ENCODE measurements around the gene MYZAP. TPM values are rescaled to one million over a fixed set of nuclear protein-coding genes. Genes with fewer than 3 reads are reported as not detected.

Gene MYZAP
- total RNA-seq, 1 donor from 2014 or later, result not detected

DNA sequence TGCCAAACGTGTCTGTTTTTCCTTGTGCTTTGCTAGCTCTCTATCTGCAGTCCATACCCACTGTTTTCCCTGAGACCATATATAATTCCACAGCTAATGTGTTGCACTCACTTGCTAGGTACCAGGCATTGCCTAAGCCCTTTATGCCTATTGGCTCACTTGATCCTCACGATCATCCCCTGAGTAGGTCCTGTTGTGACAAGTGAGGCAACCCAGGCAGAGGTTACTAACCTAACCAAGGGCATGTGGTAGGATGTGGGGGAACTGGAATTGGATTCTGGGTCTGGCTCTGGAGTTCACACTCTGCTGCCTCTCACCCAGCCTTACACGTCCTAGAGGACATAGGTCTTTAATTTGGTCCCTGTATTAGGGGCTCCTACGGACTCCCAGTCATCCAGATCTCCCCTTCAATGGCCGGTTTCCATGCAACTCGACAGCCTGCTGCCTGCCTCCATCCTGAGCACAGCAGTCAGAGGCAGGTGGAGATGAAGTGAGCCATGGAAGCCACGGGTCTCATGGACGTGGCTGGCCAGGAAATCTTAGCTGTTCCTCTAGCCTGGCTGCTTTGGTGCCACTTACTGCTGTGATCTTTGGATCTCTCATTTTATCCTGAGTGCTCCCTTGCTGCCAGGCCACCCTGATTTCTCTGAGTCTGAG, 38.9 kb upstream of the MYZAP start:
- peaks cover 2% of the 10 kb centered on the region for H3K9me3 Mint-ChIP-seq
- Histone ChIP-seq H3K4me1 (peaks cover 28% of the 10 kb centered on the region), H4K20me1 (ENCODE audit: low read depth) (no peaks in the 10 kb centered on the region), H3K27ac (no peak overlapping the region), H3K9me3 (ENCODE audit: low read depth) (no peaks in the 10 kb centered on the region), H3F3A (ENCODE audit: low read depth) (peaks cover 19% of the 10 kb centered on the region), H2AFZ (replicated peaks) (no peak overlapping the region), H3K79me2 (ENCODE audit: low read depth) (no peaks in the 10 kb centered on the region), H3K27me3 (no peaks in the 10 kb centered on the region), H3K9ac (no peak overlapping the region), H3K4me2 (no peak overlapping the region), H3K36me3 (no peaks in the 10 kb centered on the region), H3K4me3 (no peak overlapping the region)
- H3K4me3 Mint-ChIP-seq, result no peak overlapping the region
- H3K27me3 Mint-ChIP-seq (ENCODE audit: insufficient read depth, low read depth), result peaks cover 2% of the 10 kb centered on the region
- H3K36me3 Mint-ChIP-seq, result no peaks in the 10 kb centered on the region
- H3K27ac Mint-ChIP-seq, result peak overlapping the region; percentile 51
- no peak for TF ChIP-seq EZH2phosphoT487 (IDR thresholded peaks at IDR 0.05)
- TF ChIP-seq EZH2 (IDR thresholded peaks at IDR 0.05), result no peak
- TF ChIP-seq, protein P1, sequence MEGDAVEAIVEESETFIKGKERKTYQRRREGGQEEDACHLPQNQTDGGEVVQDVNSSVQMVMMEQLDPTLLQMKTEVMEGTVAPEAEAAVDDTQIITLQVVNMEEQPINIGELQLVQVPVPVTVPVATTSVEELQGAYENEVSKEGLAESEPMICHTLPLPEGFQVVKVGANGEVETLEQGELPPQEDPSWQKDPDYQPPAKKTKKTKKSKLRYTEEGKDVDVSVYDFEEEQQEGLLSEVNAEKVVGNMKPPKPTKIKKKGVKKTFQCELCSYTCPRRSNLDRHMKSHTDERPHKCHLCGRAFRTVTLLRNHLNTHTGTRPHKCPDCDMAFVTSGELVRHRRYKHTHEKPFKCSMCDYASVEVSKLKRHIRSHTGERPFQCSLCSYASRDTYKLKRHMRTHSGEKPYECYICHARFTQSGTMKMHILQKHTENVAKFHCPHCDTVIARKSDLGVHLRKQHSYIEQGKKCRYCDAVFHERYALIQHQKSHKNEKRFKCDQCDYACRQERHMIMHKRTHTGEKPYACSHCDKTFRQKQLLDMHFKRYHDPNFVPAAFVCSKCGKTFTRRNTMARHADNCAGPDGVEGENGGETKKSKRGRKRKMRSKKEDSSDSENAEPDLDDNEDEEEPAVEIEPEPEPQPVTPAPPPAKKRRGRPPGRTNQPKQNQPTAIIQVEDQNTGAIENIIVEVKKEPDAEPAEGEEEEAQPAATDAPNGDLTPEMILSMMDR (IDR thresholded peaks at IDR 0.05), result no peak
- DNase-seq (ENCODE audit: low spot score), result no peak
- peaks cover 44% of the 10 kb centered on the region for H3K4me1 Mint-ChIP-seq

DNA sequence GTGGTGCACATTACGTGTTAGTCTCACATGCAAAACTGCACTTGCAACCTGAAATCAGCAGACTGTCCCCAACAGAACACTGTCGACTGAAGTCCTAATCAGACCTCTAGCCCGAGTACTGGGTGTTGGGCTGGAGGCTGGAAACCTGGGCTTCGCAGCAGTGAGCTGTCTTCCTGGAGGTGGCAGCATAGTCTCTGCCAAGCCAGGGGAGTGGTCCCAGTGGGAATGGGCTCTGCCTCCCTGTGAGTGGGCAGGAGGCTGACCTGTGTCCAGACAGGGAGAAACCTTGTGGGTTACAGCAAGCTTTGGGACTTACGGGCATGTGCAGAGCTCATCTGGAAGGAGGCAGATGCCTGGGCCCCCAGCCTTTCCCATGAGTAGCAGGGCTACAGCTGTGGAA, 38.2 kb upstream of the MYZAP start:
- DNase-seq (ENCODE audit: low spot score), result peak; percentile 13
- no peak overlapping the region for H3K27ac ChIP-seq
- no peak overlapping the region for H3K4me3 Mint-ChIP-seq

DNA sequence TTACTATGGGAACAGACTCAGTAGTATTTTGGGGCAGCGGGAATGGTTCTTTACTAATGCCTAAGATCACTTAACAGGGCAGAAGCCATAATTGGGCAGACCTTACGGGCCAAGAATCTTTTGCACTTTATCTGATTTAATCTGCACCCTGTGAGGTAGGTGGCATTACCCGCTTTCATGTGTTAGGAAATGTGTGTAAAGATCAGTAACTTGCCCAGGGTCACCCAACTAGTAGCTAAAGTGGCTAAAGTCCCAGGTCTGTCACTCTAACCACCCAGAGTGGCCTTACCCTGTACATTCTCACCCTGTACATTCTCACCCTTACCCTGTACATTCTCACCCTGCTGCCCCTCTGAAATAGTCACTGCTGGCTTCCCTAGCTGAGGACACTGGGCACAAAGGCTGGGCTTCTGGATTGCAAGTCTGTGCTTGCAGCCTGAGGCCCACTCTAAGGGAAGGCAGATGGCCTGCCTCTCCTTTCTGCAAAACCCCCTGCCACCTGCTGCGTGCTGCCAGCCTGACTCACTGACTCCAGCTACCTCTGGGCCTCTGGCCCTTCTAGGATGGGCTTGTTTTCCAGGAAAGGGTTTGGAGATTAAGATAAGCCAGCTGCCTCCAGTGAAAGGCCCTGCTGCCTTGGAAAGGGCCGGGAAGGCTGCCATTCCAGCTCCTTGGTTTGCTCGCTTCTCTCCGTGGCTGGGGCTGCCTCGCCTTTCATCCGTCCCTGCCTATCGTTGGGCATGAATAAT, 37.5 kb upstream of the MYZAP start:
- no peaks in the 10 kb centered on the region for H3K27me3 ChIP-seq
- H2AFZ ChIP-seq (replicated peaks), result peak overlapping the region; percentile 97
- no peaks in the 10 kb centered on the region for H4K20me1 ChIP-seq (ENCODE audit: low read depth)
- no peaks in the 10 kb centered on the region for H3K36me3 ChIP-seq
- no peak overlapping the region for H3K4me2 ChIP-seq
- peak; percentile 27 for DNase-seq (ENCODE audit: low spot score)
- H3K4me3 Mint-ChIP-seq, result no peak overlapping the region
- H3F3A ChIP-seq (ENCODE audit: low read depth), result peaks cover 19% of the 10 kb centered on the region
- H3K27ac Mint-ChIP-seq, result peak overlapping the region; percentile 96
- no peak for TF ChIP-seq EZH2 (IDR thresholded peaks at IDR 0.05)
- no peak for TF ChIP-seq EZH2phosphoT487 (IDR thresholded peaks at IDR 0.05)
- TF ChIP-seq, protein P1 (IDR thresholded peaks at IDR 0.05), result no peak
- no peaks in the 10 kb centered on the region for H3K36me3 Mint-ChIP-seq
- peaks cover 3% of the 10 kb centered on the region for H3K9me3 Mint-ChIP-seq
- H3K27ac ChIP-seq, result peak overlapping the region; percentile 51
- no peak overlapping the region for H3K4me3 ChIP-seq
- peaks cover 28% of the 10 kb centered on the region for H3K4me1 ChIP-seq
- no peaks in the 10 kb centered on the region for H3K9me3 ChIP-seq (ENCODE audit: low read depth)
- H3K9ac ChIP-seq, result no peak overlapping the region
- peaks cover 43% of the 10 kb centered on the region for H3K4me1 Mint-ChIP-seq
- H3K27me3 Mint-ChIP-seq (ENCODE audit: insufficient read depth, low read depth), result peaks cover 2% of the 10 kb centered on the region
- no peaks in the 10 kb centered on the region for H3K79me2 ChIP-seq (ENCODE audit: low read depth)

More for the DNA sequence above, 38.2 kb upstream of the MYZAP start:
- no peaks in the 10 kb centered on the region for H3K27me3 ChIP-seq
- H3K9ac ChIP-seq, result no peak overlapping the region
- H3K4me1 Mint-ChIP-seq, result peaks cover 43% of the 10 kb centered on the region
- H3K79me2 ChIP-seq (ENCODE audit: low read depth), result no peaks in the 10 kb centered on the region
- no peaks in the 10 kb centered on the region for H4K20me1 ChIP-seq (ENCODE audit: low read depth)
- peak overlapping the region; percentile 51 for H3K27ac Mint-ChIP-seq
- TF ChIP-seq EZH2 (IDR thresholded peaks at IDR 0.05), result no peak
- TF ChIP-seq, protein P1 (IDR thresholded peaks at IDR 0.05), result peak; percentile 18
- no peak overlapping the region for H3K4me3 ChIP-seq
- no peak overlapping the region for H3K4me2 ChIP-seq
- no peaks in the 10 kb centered on the region for H3K36me3 Mint-ChIP-seq
- no peak overlapping the region for H2AFZ ChIP-seq (replicated peaks)
- peaks cover 3% of the 10 kb centered on the region for H3K9me3 Mint-ChIP-seq
- H3K36me3 ChIP-seq, result no peaks in the 10 kb centered on the region
- peaks cover 28% of the 10 kb centered on the region for H3K4me1 ChIP-seq
- H3F3A ChIP-seq (ENCODE audit: low read depth), result peaks cover 19% of the 10 kb centered on the region
- no peaks in the 10 kb centered on the region for H3K9me3 ChIP-seq (ENCODE audit: low read depth)
- peaks cover 2% of the 10 kb centered on the region for H3K27me3 Mint-ChIP-seq (ENCODE audit: insufficient read depth, low read depth)

Measured in neural progenitor cell (in vitro differentiated cells).